Hematopoietic multipotent progenitor cell treated with erythropoietin and hydrocortisone succinate and interleukin-3 and kit ligand, for 15 days (in vitro differentiated cells): ENCODE results near the gene TLDC2.
A peak's percentile ranks its signal among the peaks of the same experiment; 100 is the strongest.
"Not testable (repeated sequence)": the region's sequence is repeated elsewhere in the genome, so short reads cannot be mapped to it uniquely, and the experiment has no call there.

Experiments
- DNase-seq: peaks from one replicate; pipeline ENCODE4 v3.0.0-alpha.2; 2015; ENCODE audit warnings: low spot score

TLDC2 gene

GRCh38 chr20:36875702-36876472, at the start of gene TLDC2:
Gene TLDC2 (plus strand): TSS chr20:36876138. CDS start chr20:36876175, 37 bp downstream.
- no peak for DNase-seq

- DNase-seq: no peak
These were observed 49.2 kb upstream of the TLDC2 start for GRCh38 chr20:36826554-36827244.

GRCh38 chr20:36827541-36828279, 48.2 kb upstream of the TLDC2 start:
- no peak for DNase-seq

GRCh38 chr20:36830791-36831691, 44.9 kb upstream of the TLDC2 start:
- no peak for DNase-seq

- DNase-seq: no peak
These were observed 43.1 kb upstream of the TLDC2 start for GRCh38 chr20:36832791-36833190.

- no peak for DNase-seq
These were observed 42.5 kb upstream of the TLDC2 start for GRCh38 chr20:36833275-36834020.

GRCh38 chr20:36835025-36835424, 40.9 kb upstream of the TLDC2 start:
- DNase-seq: no peak

- peak; percentile 91 for DNase-seq
These were observed 40.3 kb upstream of the TLDC2 start for GRCh38 chr20:36835453-36836198.

- peak; percentile 72 for DNase-seq
These were observed 39.2 kb upstream of the TLDC2 start for GRCh38 chr20:36836591-36837269.

GRCh38 chr20:36838376-36838775, 37.6 kb upstream of the TLDC2 start:
- not testable (repeated sequence) for DNase-seq

GRCh38 chr20:36839150-36839549, 36.8 kb upstream of the TLDC2 start:
- no peak for DNase-seq

- not testable (repeated sequence) for DNase-seq
These were observed 34.9 kb upstream of the TLDC2 start for GRCh38 chr20:36841030-36841429.

- DNase-seq: no peak
These were observed 30.5 kb upstream of the TLDC2 start for GRCh38 chr20:36845288-36845971.

GRCh38 chr20:36847009-36847709, 28.8 kb upstream of the TLDC2 start:
- DNase-seq: no peak

- DNase-seq: no peak
These were observed 28.3 kb upstream of the TLDC2 start for GRCh38 chr20:36847710-36848040.

- DNase-seq: no peak
These were observed 27.8 kb upstream of the TLDC2 start for GRCh38 chr20:36848078-36848660.

- DNase-seq: no peak
These were observed 27.3 kb upstream of the TLDC2 start for GRCh38 chr20:36848677-36849076.
